ENCODE data around the gene TMED7. TPM values are rescaled to one million over a fixed set of nuclear protein-coding genes. Genes with fewer than 3 reads are reported as not detected.
A peak's percentile ranks its signal among the peaks of the same experiment; 100 is the strongest.

The TMED7 gene
- total and polyA plus RNA-seq, 4 donors: 43.4 to 140 (median 65.8) TPM

DNA sequence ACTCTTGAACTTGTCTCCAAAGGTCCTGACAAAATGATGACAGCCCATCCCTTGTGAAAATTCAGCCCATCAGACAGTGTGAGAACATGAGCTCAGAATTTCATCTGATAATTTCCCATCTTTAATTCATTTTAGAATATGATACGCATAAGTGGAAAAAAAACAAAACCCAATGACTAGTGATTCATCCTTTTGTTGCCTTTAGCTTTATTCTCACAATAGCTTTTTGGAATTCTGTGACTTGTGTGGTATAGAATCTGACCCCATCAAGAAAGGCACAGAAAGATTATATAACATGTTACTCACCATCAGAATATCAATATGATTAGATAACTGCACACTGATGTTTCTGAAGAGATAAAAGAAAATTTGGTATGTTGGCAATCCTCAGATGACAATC lies 16.1 kb upstream of the TMED7 start:
- Histone ChIP-seq H3K27ac (ENCODE audit: low read depth in 1 of 2, low read length in 2 of 2) (no peak overlapping the region), H3K4me1 (ENCODE audit: control insufficient read depth in 4 of 4, insufficient read depth in 4 of 4, low read length in 3 of 4) (peaks cover 2 to 17% (median 8%) of the 10 kb centered on the region in 4 donors), H3K9ac (ENCODE audit: low read depth in 1 of 2, low read length in 2 of 2) (no peak overlapping the region), H3K27me3 (ENCODE audit: control insufficient read depth in 4 of 4, insufficient read depth in 4 of 4, low read length in 3 of 4) (no peaks in the 10 kb centered on the region), H3K9me3 (ENCODE audit: control insufficient read depth in 4 of 4, low read length in 3 of 4) (no peaks in the 10 kb centered on the region), H3K4me3 (ENCODE audit: low read depth in 1 of 3, low read length in 3 of 3) (no peak overlapping the region), H3K36me3 (ENCODE audit: control insufficient read depth in 4 of 4, insufficient read depth in 3 of 4, low read depth in 1 of 4, low read length in 3 of 4) (no peaks in the 10 kb centered on the region)
- no peak for DNase-seq (ENCODE audit: low spot score)
- WGBS: 96% methylated on average over 1 of the region's 1 CpG
- no peak for TF ChIP-seq JUND (IDR thresholded peaks at IDR 0.05)

DNA sequence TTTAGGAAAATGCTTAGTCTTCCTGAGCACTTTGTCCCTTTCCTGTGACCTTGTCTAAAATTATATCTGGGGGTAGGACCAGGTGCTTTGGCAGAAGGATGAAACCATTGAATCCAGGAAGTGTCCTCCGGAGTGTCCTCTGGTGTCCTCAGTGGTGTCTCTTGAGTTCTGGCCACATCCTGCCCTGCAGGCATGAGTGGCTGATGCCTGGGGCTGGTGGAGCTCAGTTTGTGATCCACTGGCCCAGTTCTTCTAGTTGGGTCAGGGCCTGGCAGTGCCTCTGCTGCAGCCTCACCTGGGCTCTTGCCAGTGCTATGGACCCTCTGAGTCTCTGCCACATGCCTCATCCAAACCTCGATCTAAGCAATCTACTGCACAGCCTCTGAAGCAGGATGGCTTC lies 14.4 kb upstream of the TMED7 start:
- 89% methylated on average over 2 of the region's 2 CpGs for WGBS

DNA sequence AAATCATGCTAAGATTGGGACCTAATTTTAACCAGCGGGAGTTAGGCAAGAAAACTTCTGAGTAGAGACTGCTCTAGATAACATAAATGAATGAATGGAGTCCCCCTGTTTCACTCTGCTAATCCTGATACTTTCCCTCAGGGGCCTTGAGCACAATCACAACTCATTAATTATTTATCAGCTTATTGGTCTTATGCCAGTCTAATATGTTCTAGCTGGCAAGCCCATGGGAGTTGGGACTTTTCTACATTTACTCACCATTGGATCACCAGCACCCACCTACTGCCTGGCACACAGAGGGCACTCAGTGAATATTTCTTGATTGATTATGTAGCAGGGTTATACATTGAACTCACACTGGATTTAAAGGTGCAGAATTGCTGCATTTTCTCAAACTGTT lies 13.5 kb upstream of the TMED7 start:
- peak overlapping the region; percentile 24 to 44 for H3K27ac ChIP-seq (ENCODE audit: low read depth in 1 of 2, low read length in 2 of 2)
- DNase-seq (ENCODE audit: low spot score): no peak
- H3K9me3 ChIP-seq (ENCODE audit: control insufficient read depth in 4 of 4, low read length in 3 of 4): no peaks in the 10 kb centered on the region
- 58% methylated on average over 1 of the region's 1 CpG for WGBS
- peaks cover 2 to 21% (median 8%) of the 10 kb centered on the region in 4 donors for H3K4me1 ChIP-seq (ENCODE audit: control insufficient read depth in 4 of 4, insufficient read depth in 4 of 4, low read length in 3 of 4)
- TF ChIP-seq HNF4A (conservative IDR thresholded peaks at IDR 0.05): peak; percentile 10 to 31
- TF ChIP-seq, protein P1, sequence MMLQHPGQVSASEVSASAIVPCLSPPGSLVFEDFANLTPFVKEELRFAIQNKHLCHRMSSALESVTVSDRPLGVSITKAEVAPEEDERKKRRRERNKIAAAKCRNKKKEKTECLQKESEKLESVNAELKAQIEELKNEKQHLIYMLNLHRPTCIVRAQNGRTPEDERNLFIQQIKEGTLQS (IDR thresholded peaks at IDR 0.05): no peak
- TF ChIP-seq SP1 (IDR thresholded peaks at IDR 0.05): peak; percentile 33
- TF ChIP-seq RAD21 (IDR thresholded peaks at IDR 0.05): peak; percentile 27 to 60
- no peaks in the 10 kb centered on the region for H3K36me3 ChIP-seq (ENCODE audit: control insufficient read depth in 4 of 4, insufficient read depth in 3 of 4, low read depth in 1 of 4, low read length in 3 of 4)
- H3K4me3 ChIP-seq (ENCODE audit: low read depth in 1 of 3, low read length in 3 of 3): no peak overlapping the region
- no peaks in the 10 kb centered on the region for H3K27me3 ChIP-seq (ENCODE audit: control insufficient read depth in 4 of 4, insufficient read depth in 4 of 4, low read length in 3 of 4)
- H3K9ac ChIP-seq (ENCODE audit: low read depth in 1 of 2, low read length in 2 of 2): no peak overlapping the region

More for the DNA sequence above, 14.4 kb upstream of the TMED7 start:
- Histone ChIP-seq H3K4me1 (ENCODE audit: control insufficient read depth in 4 of 4, insufficient read depth in 4 of 4, low read length in 3 of 4) (peaks cover 2 to 21% (median 8%) of the 10 kb centered on the region in 4 donors), H3K27ac (ENCODE audit: low read depth in 1 of 2, low read length in 2 of 2) (no peak overlapping the region), H3K27me3 (ENCODE audit: control insufficient read depth in 4 of 4, insufficient read depth in 4 of 4, low read length in 3 of 4) (no peaks in the 10 kb centered on the region), H3K36me3 (ENCODE audit: control insufficient read depth in 4 of 4, insufficient read depth in 3 of 4, low read depth in 1 of 4, low read length in 3 of 4) (no peaks in the 10 kb centered on the region), H3K9me3 (ENCODE audit: control insufficient read depth in 4 of 4, low read length in 3 of 4) (no peaks in the 10 kb centered on the region), H3K9ac (ENCODE audit: low read depth in 1 of 2, low read length in 2 of 2) (no peak overlapping the region), H3K4me3 (ENCODE audit: low read depth in 1 of 3, low read length in 3 of 3) (no peak overlapping the region)
- TF ChIP-seq RAD21 (IDR thresholded peaks at IDR 0.05): no peak
- no peak for DNase-seq (ENCODE audit: low spot score)

DNA sequence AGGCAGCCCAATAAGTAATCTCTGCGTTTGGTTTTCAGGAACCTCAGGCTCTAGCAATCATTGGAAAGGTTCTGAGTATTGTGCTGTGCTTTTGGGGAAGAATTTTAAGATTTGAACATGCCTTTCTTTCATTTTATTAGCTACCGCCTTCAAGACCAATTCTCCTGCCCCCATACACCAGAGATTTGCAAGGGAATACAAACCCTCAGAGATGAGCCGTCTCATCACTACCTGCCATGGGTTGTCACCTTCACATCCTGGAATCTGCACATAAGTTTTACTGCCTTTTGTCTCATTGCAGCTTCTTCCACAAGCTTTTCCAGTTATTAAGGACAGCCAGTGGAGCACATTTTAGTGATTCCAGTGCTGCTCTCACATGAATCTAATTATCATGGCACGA lies 11.7 kb upstream of the TMED7 start:
- no peaks in the 10 kb centered on the region for H3K36me3 ChIP-seq (ENCODE audit: control insufficient read depth in 4 of 4, insufficient read depth in 3 of 4, low read depth in 1 of 4, low read length in 3 of 4)
- H3K4me1 ChIP-seq (ENCODE audit: control insufficient read depth in 4 of 4, insufficient read depth in 4 of 4, low read length in 3 of 4): peaks cover 2 to 31% (median 17%) of the 10 kb centered on the region in 4 donors
- H3K9ac ChIP-seq (ENCODE audit: low read depth in 1 of 2, low read length in 2 of 2): peak overlapping the region in 1 of 2 donors; percentile 5
- TF ChIP-seq YY1 (IDR thresholded peaks at IDR 0.05) (no peak), TAF1 (conservative IDR thresholded peaks at IDR 0.05) (no peak), FOXA2 (IDR thresholded peaks at IDR 0.05) (no peak)
- TF ChIP-seq, protein P2, sequence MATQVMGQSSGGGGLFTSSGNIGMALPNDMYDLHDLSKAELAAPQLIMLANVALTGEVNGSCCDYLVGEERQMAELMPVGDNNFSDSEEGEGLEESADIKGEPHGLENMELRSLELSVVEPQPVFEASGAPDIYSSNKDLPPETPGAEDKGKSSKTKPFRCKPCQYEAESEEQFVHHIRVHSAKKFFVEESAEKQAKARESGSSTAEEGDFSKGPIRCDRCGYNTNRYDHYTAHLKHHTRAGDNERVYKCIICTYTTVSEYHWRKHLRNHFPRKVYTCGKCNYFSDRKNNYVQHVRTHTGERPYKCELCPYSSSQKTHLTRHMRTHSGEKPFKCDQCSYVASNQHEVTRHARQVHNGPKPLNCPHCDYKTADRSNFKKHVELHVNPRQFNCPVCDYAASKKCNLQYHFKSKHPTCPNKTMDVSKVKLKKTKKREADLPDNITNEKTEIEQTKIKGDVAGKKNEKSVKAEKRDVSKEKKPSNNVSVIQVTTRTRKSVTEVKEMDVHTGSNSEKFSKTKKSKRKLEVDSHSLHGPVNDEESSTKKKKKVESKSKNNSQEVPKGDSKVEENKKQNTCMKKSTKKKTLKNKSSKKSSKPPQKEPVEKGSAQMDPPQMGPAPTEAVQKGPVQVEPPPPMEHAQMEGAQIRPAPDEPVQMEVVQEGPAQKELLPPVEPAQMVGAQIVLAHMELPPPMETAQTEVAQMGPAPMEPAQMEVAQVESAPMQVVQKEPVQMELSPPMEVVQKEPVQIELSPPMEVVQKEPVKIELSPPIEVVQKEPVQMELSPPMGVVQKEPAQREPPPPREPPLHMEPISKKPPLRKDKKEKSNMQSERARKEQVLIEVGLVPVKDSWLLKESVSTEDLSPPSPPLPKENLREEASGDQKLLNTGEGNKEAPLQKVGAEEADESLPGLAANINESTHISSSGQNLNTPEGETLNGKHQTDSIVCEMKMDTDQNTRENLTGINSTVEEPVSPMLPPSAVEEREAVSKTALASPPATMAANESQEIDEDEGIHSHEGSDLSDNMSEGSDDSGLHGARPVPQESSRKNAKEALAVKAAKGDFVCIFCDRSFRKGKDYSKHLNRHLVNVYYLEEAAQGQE (IDR thresholded peaks at IDR 0.05): no peak
- H3K27ac ChIP-seq (ENCODE audit: low read depth in 1 of 2, low read length in 2 of 2): no peak overlapping the region
- 92% methylated on average over 4 of the region's 4 CpGs for WGBS
- no peaks in the 10 kb centered on the region for H3K27me3 ChIP-seq (ENCODE audit: control insufficient read depth in 4 of 4, insufficient read depth in 4 of 4, low read length in 3 of 4)
- DNase-seq (ENCODE audit: low spot score): no peak
- H3K9me3 ChIP-seq (ENCODE audit: control insufficient read depth in 4 of 4, low read length in 3 of 4): no peaks in the 10 kb centered on the region
- H3K4me3 ChIP-seq (ENCODE audit: low read depth in 1 of 3, low read length in 3 of 3): no peak overlapping the region
